IPS DF 19.7 (cell line): Measurements from ENCODE around the gene ASNSD1.
A peak's percentile ranks its signal among the peaks of the same experiment; 100 is the strongest.
"Not testable (repeated sequence)": the region's sequence is repeated elsewhere in the genome, so short reads cannot be mapped to it uniquely, and the experiment has no call there.

ENCODE experiments used
- DNase-seq: peaks from one replicate; pipeline ENCODE4 v3.0.0-alpha.2; 2013; ENCODE audit warnings: low read depth, low spot score

ASNSD1 gene

GRCh38 chr2:189646521-189646920 lies 14.7 kb upstream of the ASNSD1 start:
- no peak for DNase-seq

DNA sequence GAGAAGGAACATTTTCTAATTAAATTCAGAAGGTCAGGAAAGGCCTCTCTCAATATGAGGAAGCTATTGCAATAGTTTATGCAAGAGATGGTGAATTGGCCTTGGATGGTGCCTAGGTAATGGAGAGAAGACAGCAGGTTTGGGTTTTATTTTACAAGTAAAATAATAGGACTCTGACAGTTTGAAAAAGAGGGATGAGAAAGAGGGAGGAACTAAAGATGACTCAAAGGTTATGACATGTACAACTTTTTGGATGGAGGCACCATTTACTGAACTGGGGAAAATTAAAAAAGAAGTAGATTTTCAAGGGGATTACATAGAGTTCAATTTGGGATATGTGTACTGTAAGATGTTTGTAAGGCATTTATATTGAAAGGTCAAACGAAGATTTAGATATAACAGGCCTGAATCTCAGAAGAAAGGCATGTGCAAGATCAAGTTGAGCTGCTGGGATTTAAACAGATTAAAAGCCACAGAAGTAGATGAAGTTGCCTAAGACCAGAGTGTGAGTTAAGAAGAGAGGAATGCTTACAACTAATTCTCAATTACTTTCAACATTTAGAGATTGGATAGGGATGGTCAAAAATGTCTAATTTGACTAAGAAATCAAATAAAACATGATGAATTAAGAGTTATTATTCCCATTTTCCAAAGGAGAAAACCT lies 12.3 kb upstream of the ASNSD1 start:
- no peak for DNase-seq

GRCh38 chr2:189651284-189651683 lies 10.0 kb upstream of the ASNSD1 start:
- DNase-seq: no peak

DNA sequence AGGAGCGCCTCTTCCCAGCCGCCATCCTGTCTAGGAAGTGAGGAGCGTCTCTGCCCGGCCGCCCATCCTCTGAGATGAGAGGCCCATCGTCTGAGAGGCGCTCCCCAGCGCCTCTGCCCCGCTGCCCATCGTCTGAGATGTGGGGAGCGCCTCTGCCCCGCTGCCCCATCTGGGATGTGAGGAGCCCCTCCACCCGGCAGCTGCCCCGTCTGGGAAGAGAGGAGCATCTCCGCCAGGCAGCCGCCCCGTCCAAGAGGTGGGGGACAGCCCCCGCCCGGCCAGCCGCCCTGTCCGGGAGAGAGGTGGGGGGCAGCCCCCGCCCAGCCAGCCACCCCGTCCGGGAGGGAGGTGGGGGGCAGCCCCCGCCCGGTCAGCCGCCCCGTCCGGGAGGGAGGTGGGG lies 7.8 kb upstream of the ASNSD1 start:
- not testable (repeated sequence) for DNase-seq

DNA sequence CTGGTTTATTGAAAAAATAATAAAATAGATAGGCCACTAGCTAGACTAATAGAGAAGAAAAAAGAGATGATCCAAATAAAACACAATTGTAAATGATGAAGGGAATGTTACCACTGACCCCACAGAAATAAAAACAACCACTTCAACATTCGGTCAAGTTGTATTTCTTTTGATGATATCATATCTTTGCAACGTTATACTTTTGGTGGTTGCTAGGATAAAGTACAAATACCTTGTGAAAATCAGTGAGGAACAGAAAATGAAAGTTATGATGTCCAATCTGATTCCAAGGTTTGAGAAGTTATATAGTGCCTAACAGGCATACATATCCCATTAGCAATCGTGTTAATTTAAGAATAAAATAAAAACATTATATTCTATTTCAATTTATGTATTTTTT lies 6.6 kb upstream of the ASNSD1 start:
- DNase-seq: no peak

- no peak for DNase-seq
Measured at GRCh38 chr2:189657867-189658266, 3.4 kb upstream of the ASNSD1 start.

- DNase-seq: no peak
Measured at GRCh38 chr2:189658306-189659212, 2.7 kb upstream of the ASNSD1 start.

DNA sequence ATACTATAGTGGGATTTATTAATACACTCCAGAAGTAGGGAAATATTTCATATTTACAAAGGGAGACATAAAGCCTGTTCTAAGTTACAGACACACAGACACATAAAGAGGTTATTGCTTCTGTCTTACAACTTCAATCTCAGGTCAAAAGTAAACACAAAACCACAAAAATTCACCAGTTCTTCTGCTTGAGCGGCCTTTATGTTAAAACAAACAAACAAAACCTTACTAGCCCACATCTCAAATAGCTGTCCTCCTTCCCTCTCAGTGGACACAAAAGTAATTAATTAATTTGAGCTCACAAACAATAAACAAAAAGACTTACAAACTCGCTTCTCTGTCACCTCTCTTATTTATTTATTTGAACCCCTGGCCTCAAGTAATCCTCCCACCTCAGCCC lies 1.5 kb upstream of the ASNSD1 start:
- no peak for DNase-seq

DNA sequence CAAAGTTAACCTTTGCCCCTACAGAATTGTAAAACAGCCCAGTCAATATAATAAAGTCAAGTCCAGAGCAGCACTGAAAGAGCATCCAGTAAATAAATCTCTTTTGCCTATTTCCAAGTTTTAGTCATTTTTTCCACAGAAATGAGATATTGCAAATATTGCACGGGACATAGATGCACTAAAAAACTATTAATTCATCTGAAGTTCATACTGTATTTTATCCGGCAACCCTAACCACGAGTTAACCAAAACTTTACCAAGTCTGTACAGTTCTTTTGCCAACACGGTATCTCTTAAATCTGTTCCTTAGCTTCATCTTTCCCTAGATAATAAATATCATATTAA lies 484 bp upstream of the ASNSD1 start:
- DNase-seq: no peak

DNA sequence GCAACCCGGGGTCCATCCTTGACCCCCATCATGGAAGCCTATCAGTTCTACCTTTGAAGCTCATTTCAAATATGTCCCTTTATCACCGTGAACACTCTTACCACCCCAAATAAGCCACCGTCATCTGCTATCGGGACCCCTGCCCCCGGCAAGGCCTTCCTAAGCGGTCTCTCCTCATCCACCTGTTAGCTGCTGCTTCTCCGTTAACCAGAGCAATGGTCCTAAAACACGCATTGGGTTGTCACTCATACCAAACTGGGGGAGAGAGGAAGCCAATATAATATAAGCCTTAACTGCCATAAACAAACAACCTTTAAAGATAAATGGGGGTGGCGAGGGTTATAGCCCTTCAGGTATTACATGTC lies 680 bp downstream of the ASNSD1 start:
- no peak for DNase-seq

- DNase-seq: no peak
Measured at GRCh38 chr2:189662669-189663226, 1.5 kb downstream of the ASNSD1 start.

- not testable (repeated sequence) for DNase-seq
Measured at GRCh38 chr2:189663319-189663718, 2.1 kb downstream of the ASNSD1 start.

DNA sequence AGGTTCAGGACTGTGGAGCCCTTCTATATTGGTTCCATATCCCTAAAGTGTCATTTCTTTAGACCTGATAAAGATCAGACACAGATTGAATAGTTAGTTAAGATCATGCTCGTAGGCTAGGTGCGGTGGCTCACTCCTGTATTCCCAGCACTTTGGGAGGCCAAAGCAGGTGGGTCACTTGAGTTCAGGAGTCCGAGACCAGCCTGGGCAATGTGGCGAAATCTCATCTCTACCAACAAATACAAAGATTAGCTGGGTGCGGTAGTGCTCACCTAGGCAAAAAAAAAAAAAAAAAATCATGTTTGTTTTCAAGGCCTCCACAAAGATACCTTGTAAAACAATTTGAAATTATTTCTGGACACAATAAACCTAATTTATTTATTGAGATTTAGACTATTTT lies 8.7 kb downstream of the ASNSD1 start:
- DNase-seq: no peak

DNA sequence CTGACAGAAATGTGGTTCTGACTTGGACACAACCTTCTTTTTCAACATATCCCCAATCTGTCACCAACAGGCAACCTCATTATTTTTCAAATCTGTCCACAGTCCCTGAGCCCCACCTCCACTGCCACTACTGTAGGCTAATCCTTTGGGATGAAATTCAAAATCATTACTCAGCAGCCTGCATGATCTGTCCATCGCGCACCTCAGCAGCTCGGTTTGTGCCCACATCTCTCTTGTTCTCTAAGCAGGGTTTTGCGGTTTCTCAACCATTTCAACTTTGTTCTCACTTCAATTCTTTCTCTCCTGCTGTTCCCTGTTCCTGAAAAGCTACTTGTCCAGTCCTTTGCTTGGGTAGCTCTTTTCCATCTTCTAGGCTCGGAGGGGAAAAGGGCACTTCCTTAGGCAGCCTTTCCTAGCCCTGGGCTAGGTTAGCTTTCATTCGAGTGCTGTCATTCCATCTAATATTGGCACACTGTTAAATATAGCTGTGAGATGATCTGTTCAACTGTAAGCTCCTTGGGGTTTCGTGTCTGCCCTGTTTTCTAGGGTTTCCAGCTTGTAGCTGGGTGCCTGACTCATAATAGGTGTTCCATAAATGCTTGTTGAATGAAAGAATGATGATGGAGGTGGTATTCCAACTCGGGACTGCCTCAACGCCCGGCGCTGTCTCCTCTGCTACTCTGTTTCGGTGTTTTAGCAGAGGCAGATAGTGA lies 12.6 kb downstream of the ASNSD1 start:
- DNase-seq: no peak

- DNase-seq: peak; percentile 45
Measured at GRCh38 chr2:189674374-189675112, 13.3 kb downstream of the ASNSD1 start, which contains the start of gene ANKAR. TSS of gene ANKAR (plus strand) at chr2:189674670. CDS start at chr2:189676491, 1,821 bp downstream.

DNA sequence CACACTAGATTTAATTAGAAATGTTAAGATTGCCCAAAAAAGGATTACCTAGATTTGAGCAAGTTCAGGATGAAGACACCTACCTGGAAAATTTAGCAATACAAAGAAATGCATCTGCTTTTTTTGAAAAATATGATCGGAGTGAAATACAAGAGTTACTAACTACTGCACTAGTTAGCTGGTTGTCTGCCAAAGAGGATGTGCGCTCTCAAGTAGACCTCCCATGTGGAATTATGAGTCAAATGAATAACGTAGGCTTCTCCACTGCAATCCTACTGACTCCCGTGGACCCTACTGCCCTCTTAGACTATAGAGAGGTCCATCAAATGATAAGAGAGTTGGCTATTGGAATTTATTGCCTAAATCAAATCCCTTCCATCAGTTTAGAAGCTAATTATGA lies 15.2 kb downstream of the ASNSD1 start:
- DNase-seq: no peak

DNA sequence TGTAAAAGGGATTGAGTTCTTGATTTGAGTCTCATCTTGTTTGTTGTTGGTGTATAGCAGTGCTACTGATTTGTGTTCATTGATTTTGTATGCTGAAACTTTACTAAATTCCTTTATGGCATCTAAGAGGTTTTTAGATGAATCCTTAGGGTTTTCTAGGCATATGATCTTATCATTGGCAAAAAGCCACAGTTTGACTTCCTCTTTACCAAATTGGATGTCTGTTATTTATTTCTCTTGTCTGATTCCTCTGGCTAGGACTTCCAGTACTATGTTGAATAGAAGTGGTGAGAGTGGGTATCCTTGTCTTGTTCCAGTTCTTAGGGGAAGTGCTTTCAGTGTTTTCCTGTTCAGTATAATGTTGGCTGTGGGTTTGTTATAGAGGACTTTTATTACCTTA lies 18.0 kb downstream of the ASNSD1 start:
- no peak for DNase-seq

- no peak for DNase-seq
Measured at GRCh38 chr2:189681203-189681602, 19.9 kb downstream of the ASNSD1 start.

DNA sequence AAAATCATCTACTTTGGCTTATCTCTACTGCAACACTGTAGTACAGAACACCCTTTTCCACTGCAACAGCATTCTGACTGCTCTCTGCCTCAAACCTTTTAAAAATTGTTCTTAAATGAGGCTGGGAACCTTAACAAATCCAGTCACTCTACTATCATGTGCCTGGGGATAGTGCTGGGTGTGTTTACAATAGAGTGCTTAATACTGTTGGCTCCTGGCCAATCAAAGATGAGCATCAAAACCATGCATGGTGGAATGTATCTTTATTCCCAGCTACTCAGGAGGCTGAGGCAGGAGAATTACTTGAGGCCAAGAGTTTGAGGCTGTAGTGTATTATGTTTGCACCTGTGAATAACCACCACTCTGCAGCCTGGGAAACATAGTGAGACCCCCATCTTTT lies 20.6 kb downstream of the ASNSD1 start:
- no peak for DNase-seq

GRCh38 chr2:189683348-189683747 lies 22.1 kb downstream of the ASNSD1 start:
- DNase-seq: no peak

DNA sequence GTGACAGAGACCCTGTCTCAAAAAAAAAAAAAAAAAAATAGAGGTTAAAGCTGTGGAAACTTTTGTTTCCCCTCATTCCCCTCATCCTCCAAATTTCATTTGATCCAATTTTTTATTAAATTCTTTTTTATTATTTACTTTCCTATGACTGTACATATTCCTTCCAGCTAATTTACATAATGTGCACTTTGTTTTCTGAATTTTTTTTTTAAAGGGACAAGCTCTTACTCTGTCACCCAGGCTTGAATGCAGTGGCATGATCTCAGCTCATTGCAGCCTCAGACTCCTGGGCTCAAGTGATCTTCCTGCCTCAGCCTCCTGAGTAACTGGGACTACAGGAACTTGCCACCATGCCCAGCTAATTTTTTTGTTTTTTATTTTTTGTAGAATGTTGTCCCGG lies 23.6 kb downstream of the ASNSD1 start:
- no peak for DNase-seq
